HG03432 (cell line): ENCODE measurements around the gene ASCL5.

Source experiments
- ATAC-seq: cut with Tn5 transposase; IDR thresholded peaks from one replicate; pipeline ENCODE4 v1.9.1; 2021; ENCODE audit warnings: mild to moderate bottlenecking, moderate library complexity; ENCODE audit not compliant: unreplicated experiment

ASCL5 gene

DNA sequence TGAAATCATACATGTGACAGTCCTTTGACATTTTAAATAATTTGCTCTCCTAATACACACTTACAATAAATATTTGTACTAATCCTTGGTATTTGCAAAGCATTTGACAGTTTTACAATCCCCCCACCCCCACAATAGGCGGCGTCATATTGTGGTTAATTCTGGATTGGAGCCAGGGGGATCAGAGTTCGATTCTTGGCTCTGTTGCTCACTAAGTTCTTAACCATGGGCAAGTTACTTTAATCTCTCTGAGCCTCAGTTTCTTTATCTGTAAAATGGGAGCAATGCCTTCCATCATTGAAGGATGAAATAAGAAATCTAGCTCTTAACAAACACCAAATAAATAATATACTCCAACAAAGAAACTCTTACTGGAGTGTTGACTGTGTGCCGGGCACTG, 38.6 kb downstream of the ASCL5 start:
- ATAC-seq = no peak

DNA sequence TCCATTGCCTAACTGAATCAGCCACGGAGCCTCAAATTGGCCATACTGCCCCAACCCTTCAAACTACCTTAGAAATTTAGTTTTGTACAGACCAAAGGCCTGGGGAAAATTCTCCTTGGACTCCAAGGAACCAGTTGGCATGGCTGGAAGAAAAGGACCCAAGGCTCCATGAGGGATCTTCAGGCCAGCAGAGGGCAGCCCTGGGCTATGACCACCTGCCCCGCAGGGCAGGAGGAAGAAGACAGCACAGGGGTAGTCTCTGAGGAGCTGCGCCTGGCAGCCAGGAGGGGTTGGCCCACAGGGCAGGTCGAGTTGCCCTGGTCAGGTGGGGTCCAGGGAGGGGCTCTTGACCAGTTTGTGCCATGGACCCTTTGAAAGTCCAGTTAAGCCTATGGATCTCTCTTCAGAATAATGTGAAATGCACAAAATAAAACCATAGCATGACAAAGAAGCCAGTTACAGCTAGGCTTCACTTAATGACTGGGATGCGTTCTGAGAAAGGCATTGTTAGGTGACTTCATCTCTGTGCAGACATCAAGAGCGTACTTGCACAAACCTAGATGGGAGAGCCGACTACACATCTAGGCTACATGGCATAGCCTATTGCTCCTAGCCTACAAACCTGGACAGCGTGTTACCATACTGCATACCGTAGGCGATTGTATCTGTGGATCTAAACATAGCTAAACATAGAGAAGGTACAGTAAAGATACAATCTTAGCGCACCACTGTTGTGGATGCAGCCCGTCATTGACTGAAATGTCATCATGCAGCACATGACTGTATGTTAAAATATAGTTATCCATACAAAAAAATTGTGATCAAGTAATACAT, 40.9 kb downstream of the ASCL5 start:
- ATAC-seq = no peak

DNA sequence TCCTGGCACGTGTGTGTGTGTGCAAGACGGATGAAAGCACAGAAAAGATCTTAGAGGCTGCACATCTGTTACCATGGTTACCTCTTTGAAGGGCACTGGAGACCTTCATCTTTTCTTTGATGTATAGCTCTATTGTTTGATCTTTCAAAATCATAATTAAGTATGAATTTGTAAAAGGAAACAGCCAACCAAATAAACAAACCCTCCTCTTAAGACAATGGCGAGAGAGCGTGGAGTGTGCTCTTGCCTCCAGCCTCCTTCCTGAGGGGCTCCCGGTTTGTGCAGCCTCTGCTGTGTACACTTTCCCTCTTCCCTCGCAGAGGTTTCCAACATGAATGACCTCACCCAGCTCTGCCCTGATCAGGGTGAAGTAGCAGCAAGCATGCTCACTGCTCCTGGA, 42.7 kb downstream of the ASCL5 start:
- no peak for ATAC-seq

DNA sequence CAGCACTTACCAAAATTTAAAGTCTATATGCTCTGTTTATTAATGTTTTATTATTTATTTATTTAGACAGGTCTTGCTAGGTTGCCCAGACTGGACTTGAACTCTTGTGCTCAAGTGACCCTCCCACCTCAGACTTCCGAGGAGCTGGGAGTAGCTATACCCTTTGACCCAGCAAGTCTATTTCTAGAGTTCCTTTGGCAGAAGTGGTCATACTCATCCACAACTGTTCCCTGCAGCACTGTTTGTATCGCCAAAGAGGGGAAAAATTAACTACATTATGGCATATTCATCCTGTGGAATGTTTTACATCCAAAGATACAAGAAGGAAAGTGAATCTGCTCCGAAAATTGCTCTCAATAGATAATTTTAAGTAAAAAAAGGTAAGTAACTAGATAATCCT, 43.2 kb downstream of the ASCL5 start:
- no peak for ATAC-seq

GRCh38 chr1:201080135-201080534, 46.8 kb downstream of the ASCL5 start:
- ATAC-seq = no peak

DNA sequence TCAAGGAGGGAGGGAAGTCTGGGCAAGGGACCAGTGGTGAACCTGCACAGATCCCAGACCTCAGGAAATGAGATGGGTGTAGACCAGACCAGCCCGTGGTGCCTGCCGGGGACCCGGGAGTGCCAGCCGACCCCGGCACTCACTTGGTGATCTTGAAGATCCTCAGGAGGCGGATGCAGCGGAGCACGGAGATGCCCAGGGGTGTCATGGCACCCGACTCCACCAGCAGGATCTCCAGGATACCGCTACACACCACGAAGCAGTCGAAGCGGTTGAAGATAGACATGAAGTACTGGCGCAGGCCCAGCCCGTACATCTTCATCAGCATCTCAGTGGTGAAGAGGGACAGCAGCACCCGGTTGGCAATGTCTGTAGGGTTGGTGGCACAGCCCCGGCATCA, 49.2 kb downstream of the ASCL5 start:
- no peak for ATAC-seq

DNA sequence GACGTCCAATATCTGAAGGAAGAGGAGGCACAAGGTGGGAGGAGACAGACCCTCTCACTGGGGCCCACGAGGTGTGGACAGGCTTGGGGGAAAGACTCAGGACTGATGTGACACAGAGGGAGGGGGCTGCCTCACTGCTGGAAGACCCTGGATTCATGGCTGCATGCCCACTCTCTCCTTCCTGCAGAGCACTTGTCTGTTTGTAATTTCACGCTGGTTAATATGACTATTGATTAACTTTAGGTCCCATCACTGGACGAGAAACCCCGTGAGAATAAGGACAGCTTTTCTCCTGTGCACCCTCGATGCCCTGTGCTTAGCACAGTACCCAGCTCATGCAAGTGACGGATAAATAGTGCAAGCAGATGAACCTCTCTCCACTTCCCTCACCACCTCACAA, 49.9 kb downstream of the ASCL5 start:
- no peak for ATAC-seq

GRCh38 chr1:201076092-201076491, 50.9 kb downstream of the ASCL5 start:
- ATAC-seq = no peak

DNA sequence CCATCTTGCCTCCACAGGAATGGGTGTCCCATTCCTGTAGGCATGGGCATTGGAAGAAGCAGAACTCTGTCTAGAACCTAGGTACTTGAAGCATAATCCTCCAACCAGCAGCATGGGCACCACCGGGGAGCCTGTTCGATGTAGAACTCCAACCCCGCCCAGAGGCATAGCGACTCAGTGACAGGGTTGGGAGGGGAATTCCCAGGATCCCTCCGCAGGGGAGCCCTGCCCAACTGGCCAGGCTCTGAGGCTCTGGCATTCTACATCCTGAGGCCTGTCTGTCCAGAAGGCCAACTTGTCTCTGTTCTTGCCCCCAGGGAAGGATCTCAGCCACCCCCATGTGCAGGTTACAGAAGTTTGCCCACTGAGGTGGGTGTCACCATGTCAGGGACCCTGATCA, 53.0 kb downstream of the ASCL5 start:
- ATAC-seq = no peak

GRCh38 chr1:201072922-201073321, 54.1 kb downstream of the ASCL5 start:
- no peak for ATAC-seq

- no peak for ATAC-seq
Observed at GRCh38 chr1:201072149-201072548, 54.8 kb downstream of the ASCL5 start.

DNA sequence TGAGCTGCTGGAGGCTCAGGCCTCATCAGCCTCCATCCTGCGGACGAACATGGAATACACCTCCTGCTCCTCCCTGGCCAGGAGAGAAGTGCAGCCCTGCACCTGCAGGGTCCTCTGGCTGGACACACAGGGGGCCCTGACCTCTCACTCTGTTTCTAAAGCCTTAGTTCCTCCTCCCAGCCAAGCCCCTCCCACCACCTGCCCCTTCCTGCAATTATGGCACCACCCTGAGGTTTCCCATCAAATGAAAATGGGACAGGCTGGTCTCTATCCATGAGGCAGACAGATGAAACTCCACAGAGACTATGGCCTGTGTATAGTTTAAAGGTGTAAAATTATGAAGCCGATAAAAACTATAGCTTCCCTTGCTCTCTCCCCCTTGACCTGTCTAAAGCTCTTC, 57.3 kb downstream of the ASCL5 start:
- no peak for ATAC-seq

DNA sequence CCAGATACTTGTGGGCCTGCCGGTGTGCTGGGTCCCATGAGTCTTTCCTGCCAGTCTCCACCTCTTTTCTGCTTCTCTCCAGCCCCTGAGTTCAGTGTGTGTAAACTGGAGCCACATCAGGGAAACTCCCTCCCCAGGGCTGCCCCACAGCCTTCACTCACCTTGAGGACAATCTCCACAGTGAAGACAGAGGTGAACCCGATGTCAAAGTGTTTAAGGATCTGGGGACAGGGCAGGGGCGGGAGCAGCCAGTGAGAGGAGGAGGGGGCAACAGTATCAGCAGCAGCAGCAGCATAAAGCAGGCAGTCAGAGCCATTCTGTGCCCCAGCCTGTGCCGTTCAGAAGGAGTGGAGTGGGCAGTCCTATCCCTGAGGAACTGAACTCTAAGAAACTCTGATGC, 58.0 kb downstream of the ASCL5 start:
- ATAC-seq = no peak

DNA sequence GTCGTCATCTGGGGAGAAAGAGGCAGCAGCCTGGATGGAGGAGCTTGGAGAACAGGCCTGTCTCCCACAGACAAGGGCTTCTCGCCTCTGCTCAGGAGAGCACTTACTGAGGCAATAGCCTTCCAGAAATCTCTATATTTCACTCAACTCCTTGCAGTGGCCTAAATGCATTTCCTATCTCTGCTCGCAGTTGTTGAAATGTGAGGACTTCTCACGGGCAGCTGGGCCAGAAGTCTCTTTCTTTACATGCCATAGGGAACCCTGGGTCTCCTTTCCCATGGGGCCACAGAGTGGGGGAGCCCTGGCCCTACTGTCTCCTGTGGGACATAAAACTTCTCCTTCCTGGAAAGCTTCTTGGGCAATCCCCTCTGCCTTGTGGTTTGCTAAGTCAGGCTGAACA, 60.0 kb downstream of the ASCL5 start:
- no peak for ATAC-seq

DNA sequence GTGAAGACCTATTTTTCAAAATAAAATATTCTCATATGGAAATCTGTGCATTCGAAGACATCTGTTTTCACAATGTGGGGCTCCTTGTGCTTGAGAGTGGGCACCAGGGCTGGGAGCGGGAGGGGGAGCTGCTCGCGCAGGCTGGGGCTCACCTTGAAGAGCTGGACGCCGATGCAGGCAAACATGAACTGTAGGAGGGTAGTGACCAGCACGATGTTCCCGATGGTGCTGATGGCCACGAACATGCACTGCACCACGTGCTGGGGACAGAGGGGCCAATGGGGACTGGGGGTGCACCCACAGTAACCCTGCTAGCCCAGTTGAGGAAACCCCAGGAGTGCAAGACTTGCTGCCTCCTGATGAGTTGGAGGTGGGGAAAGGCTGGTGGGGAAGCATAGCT, 61.3 kb downstream of the ASCL5 start:
- no peak for ATAC-seq

- ATAC-seq = no peak
Observed at GRCh38 chr1:201064806-201065205, 62.2 kb downstream of the ASCL5 start.
